Measurements from ENCODE around the gene HTRA3.

GRCh38 chr4:8303081-8303480, 33.5 kb downstream of the HTRA3 start:
- TF ChIP-seq CTCF (conservative IDR thresholded peaks at IDR 0.05; ENCODE audit: low read depth, low read length) (no peak), MXI1 (IDR thresholded peaks at IDR 0.05; ENCODE audit: borderline replicate concordance, low read depth, low read length) (no peak), POLR2A (IDR thresholded peaks at IDR 0.05; ENCODE audit: low read depth, low read length) (no peak), RAD21 (IDR thresholded peaks at IDR 0.05; ENCODE audit: low read length) (no peak), USF2 (IDR thresholded peaks at IDR 0.05; ENCODE audit: low read depth, low read length) (no peak), MAFK (IDR thresholded peaks at IDR 0.05; ENCODE audit: low read depth, low read length) (no peak)

Measured in IMR-90 (cell line).